Measurements from ENCODE around the gene RNF150. TPM values are rescaled to one million over a fixed set of nuclear protein-coding genes. Genes with fewer than 3 reads are reported as not detected.

Gene RNF150
- total RNA-seq, 4 donors from 2014 or later: 13.1 to 24.3 (median 15.7) TPM

DNA sequence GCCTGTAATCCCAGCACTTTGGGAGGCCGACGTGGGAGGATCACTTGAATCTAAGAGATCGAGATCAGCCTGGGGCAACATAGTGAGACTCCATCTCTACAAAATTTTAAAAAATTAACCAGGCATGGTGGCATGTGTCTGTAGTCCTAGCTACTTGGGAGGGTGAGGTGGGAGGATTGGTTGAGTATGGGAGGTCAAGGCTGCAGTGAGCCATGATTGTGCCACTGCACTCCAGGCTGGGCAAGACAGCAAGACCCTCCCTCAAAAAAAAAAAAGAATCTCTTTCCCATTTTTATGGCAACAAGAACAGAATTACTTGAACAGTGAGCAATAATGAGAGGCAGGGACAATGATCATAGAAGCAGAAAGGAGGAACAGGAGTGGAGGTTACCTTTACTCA is 94.8 kb downstream of the RNF150 start:
- no peak for DNase-seq (ENCODE audit: low spot score in 2 of 2)
- no peak overlapping the region for H3K27ac ChIP-seq
- H3K27me3 ChIP-seq: no peaks in the 10 kb centered on the region
- peaks cover 0 to 5% (median 0%) of the 10 kb centered on the region in 4 donors for H3K9me3 ChIP-seq
- WGBS, 2 donors: 95 to 100% methylated on average over 3 of the region's 3 CpGs
- TF ChIP-seq EP300 (IDR thresholded peaks at IDR 0.05): no peak
- no peak for TF ChIP-seq POLR2A (IDR thresholded peaks at IDR 0.05)
- TF ChIP-seq, protein P1, sequence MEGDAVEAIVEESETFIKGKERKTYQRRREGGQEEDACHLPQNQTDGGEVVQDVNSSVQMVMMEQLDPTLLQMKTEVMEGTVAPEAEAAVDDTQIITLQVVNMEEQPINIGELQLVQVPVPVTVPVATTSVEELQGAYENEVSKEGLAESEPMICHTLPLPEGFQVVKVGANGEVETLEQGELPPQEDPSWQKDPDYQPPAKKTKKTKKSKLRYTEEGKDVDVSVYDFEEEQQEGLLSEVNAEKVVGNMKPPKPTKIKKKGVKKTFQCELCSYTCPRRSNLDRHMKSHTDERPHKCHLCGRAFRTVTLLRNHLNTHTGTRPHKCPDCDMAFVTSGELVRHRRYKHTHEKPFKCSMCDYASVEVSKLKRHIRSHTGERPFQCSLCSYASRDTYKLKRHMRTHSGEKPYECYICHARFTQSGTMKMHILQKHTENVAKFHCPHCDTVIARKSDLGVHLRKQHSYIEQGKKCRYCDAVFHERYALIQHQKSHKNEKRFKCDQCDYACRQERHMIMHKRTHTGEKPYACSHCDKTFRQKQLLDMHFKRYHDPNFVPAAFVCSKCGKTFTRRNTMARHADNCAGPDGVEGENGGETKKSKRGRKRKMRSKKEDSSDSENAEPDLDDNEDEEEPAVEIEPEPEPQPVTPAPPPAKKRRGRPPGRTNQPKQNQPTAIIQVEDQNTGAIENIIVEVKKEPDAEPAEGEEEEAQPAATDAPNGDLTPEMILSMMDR (IDR thresholded peaks at IDR 0.05): no peak
- H3K36me3 ChIP-seq: no peaks in the 10 kb centered on the region
- H3K4me1 ChIP-seq: peaks cover 0 to 18% (median 5%) of the 10 kb centered on the region in 4 donors
- H3K4me3 ChIP-seq: no peak overlapping the region

DNA sequence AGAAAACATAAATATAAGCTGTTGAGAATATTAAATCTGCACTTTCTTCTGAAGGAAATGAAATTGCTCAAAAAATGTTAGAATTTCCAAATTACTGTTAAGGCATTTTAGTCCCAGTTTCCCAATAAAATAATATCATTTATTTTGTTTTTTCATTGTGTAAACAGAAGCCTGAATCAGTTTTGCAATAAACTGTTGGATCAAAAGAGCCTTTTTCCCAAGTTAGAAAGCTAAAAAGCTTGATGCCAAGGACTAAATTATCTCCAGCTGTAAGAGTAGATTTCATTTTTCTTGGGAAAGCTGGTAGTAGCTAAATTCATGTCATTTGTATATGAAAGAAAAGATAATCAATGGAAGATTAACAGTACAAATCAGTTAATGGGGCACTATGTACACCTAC is 95.8 kb downstream of the RNF150 start:
- peaks cover 0 to 18% (median 5%) of the 10 kb centered on the region in 4 donors for H3K4me1 ChIP-seq
- peaks cover 0 to 7% (median 0%) of the 10 kb centered on the region in 4 donors for H3K9me3 ChIP-seq
- no peaks in the 10 kb centered on the region for H3K36me3 ChIP-seq
- no peaks in the 10 kb centered on the region for H3K27me3 ChIP-seq
- peak in 1 of 2 donors; percentile 22 for TF ChIP-seq EP300 (IDR thresholded peaks at IDR 0.05)
- TF ChIP-seq POLR2A (IDR thresholded peaks at IDR 0.05): no peak
- DNase-seq (ENCODE audit: low spot score in 2 of 2): no peak
- no peak overlapping the region for H3K27ac ChIP-seq
- no peak overlapping the region for H3K4me3 ChIP-seq

DNA sequence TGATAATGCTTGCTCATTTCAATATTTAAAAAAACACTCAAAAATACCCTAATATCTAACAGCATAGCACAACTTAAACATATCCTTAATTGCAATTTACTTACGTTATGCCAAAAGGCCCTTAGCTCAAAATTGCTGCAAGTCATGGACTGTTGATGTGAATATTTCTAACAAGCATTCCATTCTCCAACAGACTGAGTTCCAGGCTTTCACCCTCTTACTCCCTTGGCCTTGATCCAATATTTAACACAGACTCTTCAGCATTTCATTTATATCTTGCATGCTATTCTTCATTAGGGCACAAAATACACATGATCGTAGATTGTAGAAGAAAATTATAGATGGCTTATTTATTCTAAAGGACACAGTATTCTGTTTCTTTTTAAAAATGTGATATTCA is 96.5 kb downstream of the RNF150 start:
- no peak for DNase-seq (ENCODE audit: low spot score in 2 of 2)
- Histone ChIP-seq H3K36me3 (no peaks in the 10 kb centered on the region), H3K4me3 (no peak overlapping the region), H3K27me3 (no peaks in the 10 kb centered on the region), H3K27ac (no peak overlapping the region), H3K9me3 (peaks cover 0 to 7% (median 0%) of the 10 kb centered on the region in 4 donors), H3K4me1 (peaks cover 0 to 18% (median 5%) of the 10 kb centered on the region in 4 donors)
- WGBS, 2 donors: 25 to 31% methylated on average over 2 of the region's 2 CpGs
- no peak for TF ChIP-seq POLR2A (IDR thresholded peaks at IDR 0.05)

DNA sequence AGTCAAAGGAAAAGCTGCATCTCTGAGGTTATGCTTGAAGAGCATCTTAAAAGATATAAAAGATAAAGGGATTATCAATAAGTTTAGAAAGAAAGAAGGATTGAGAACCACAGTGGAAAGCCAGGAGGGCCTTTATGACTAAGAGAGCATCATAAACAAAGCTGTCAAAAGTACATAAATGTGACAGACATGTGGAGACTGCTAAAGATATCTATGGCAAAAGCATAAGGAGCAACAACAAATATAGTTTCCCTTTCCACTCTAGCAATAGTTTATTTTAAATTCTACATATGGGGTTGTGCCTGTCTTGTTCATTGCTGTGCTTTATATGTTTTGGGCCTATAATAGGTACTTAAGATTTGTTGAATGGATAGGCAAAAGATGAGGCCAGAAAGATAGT is 97.3 kb downstream of the RNF150 start:
- no peak for DNase-seq (ENCODE audit: low spot score in 2 of 2)
- Histone ChIP-seq H3K9me3 (peaks cover 0 to 7% (median 0%) of the 10 kb centered on the region in 4 donors), H3K27ac (no peak overlapping the region), H3K4me1 (peaks cover 0 to 18% (median 5%) of the 10 kb centered on the region in 4 donors), H3K36me3 (no peaks in the 10 kb centered on the region), H3K4me3 (no peak overlapping the region), H3K27me3 (no peaks in the 10 kb centered on the region)
- no peak for TF ChIP-seq EP300 (IDR thresholded peaks at IDR 0.05)
- TF ChIP-seq POLR2A (IDR thresholded peaks at IDR 0.05): no peak
- TF ChIP-seq, protein P1 (IDR thresholded peaks at IDR 0.05): no peak

DNA sequence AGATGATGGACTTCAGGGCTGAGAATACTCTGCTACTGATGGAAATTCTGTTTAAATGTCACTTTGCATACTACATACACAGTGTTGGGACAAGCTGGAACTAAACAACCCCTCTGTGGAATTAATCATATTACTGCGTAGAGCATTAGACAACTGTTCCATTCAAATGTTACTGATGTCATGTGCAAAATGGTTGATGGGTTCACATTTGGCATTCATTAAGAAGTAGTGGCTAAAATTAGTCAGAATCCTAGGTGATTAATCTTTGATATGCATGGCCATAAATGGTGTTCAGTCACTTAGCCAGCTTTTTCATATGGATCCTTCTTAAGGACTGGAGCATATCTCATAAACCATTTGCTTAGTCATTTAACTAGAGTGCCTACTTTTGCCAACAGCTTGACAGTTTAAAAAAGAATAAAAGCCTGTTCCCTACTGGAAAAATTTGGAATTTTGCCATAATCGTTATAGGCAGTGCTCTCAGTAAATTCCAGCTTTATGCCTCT is 105.2 kb downstream of the RNF150 start:
- no peak for DNase-seq (ENCODE audit: low spot score in 2 of 2)
- Histone ChIP-seq H3K4me1 (peaks cover 0 to 14% (median 0%) of the 10 kb centered on the region in 4 donors), H3K27ac (no peak overlapping the region), H3K9me3 (no peaks in the 10 kb centered on the region), H3K27me3 (no peaks in the 10 kb centered on the region), H3K4me3 (no peak overlapping the region), H3K36me3 (no peaks in the 10 kb centered on the region)
- no peak for TF ChIP-seq EP300 (IDR thresholded peaks at IDR 0.05)
- no peak for TF ChIP-seq POLR2A (IDR thresholded peaks at IDR 0.05)
- TF ChIP-seq, protein P1 (IDR thresholded peaks at IDR 0.05): no peak
- WGBS, 2 donors: 20 to 29% methylated on average over 2 of the region's 2 CpGs

DNA sequence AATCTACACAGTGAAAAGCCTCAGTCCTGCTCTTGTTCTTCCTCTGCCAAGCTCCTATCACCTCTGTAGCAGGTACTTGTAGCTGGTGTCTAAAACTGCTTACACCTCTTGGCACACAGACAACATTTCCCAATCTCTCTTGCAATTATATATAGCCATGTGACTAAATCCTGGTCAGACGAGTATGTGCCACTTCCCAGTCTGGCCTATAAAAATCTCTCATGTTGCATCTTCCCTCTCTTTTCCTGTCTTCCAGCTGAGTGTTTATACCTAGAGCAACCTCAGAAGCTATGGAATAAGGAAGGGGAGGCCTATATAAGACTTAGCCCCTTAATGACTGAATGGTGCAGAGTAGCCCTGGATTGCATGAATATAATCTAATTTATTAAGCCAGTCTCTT is 105.8 kb downstream of the RNF150 start:
- WGBS, 2 donors: 53 to 57% methylated on average over 1 of the region's 1 CpG
- peak overlapping the region in 1 of 4 donors; percentile 58 for H3K27ac ChIP-seq

More for the DNA sequence above, 105.8 kb downstream of the RNF150 start:
- H3K4me1 ChIP-seq: peaks cover 0 to 14% (median 0%) of the 10 kb centered on the region in 4 donors
- H3K36me3 ChIP-seq: no peaks in the 10 kb centered on the region
- DNase-seq (ENCODE audit: low spot score in 2 of 2): no peak
- no peak overlapping the region for H3K4me3 ChIP-seq
- TF ChIP-seq, protein P1 (IDR thresholded peaks at IDR 0.05): no peak
- TF ChIP-seq EP300 (IDR thresholded peaks at IDR 0.05): no peak
- no peak for TF ChIP-seq POLR2A (IDR thresholded peaks at IDR 0.05)
- no peaks in the 10 kb centered on the region for H3K9me3 ChIP-seq
- no peaks in the 10 kb centered on the region for H3K27me3 ChIP-seq

Data from tibial nerve (tissue), 4 donors.